ENCODE results near the gene BLACAT1. TPM values are rescaled to one million over a fixed set of nuclear protein-coding genes. Genes with fewer than 3 reads are reported as not detected.

Gene BLACAT1
- total RNA-seq, 4 donors from 2014 or later, result 0.44 TPM; not detected in 3

DNA sequence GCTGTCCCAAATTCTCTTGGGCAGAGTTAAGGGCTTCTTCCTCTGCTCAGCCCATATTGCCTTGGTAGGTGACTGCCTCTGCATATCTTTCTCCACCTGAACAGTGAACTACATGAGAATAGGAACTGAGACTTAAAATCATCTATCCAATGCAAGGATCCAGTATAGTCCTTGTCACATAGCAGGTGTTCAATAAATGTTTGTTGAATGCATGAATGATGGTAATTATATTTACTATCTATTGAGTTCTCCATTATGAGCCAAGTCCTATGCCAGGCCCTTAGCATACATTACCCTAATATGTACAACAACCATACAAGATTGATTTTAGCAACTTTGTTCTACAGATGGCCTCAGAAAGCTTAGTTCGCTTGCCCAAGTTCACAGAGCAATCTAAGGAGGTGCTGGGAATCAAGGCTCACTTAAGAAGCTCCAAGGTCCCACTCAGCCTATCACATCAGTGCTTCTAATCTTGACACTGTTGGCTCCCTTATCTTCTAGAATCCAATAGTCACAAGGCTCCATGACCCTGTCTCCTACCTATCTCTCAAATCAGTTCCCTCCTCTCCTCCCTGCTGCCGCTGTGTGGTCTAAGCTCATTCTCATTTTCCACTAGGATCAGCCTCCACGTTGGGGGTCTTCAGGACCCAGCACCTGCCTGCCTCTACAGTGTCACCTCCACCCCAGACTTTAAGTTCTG, 46.4 kb upstream of the BLACAT1 start:
- no peaks in the 10 kb centered on the region for H3K9me3 ChIP-seq
- H3K27me3 ChIP-seq, result no peaks in the 10 kb centered on the region
- no peaks in the 10 kb centered on the region for H3K36me3 ChIP-seq
- WGBS, 2 donors, result 89 to 93% methylated on average over 3 of the region's 3 CpGs
- peaks cover 0 to 41% (median 9%) of the 10 kb centered on the region in 4 donors for H3K4me1 ChIP-seq
- no peak overlapping the region for H3K4me3 ChIP-seq
- TF ChIP-seq POLR2A (IDR thresholded peaks at IDR 0.05) (no peak), EP300 (IDR thresholded peaks at IDR 0.05) (no peak)
- TF ChIP-seq, protein P1, sequence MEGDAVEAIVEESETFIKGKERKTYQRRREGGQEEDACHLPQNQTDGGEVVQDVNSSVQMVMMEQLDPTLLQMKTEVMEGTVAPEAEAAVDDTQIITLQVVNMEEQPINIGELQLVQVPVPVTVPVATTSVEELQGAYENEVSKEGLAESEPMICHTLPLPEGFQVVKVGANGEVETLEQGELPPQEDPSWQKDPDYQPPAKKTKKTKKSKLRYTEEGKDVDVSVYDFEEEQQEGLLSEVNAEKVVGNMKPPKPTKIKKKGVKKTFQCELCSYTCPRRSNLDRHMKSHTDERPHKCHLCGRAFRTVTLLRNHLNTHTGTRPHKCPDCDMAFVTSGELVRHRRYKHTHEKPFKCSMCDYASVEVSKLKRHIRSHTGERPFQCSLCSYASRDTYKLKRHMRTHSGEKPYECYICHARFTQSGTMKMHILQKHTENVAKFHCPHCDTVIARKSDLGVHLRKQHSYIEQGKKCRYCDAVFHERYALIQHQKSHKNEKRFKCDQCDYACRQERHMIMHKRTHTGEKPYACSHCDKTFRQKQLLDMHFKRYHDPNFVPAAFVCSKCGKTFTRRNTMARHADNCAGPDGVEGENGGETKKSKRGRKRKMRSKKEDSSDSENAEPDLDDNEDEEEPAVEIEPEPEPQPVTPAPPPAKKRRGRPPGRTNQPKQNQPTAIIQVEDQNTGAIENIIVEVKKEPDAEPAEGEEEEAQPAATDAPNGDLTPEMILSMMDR (IDR thresholded peaks at IDR 0.05), result no peak
- H3K27ac ChIP-seq, result no peak overlapping the region
- DNase-seq (ENCODE audit: low spot score in 2 of 2), result no peak

DNA sequence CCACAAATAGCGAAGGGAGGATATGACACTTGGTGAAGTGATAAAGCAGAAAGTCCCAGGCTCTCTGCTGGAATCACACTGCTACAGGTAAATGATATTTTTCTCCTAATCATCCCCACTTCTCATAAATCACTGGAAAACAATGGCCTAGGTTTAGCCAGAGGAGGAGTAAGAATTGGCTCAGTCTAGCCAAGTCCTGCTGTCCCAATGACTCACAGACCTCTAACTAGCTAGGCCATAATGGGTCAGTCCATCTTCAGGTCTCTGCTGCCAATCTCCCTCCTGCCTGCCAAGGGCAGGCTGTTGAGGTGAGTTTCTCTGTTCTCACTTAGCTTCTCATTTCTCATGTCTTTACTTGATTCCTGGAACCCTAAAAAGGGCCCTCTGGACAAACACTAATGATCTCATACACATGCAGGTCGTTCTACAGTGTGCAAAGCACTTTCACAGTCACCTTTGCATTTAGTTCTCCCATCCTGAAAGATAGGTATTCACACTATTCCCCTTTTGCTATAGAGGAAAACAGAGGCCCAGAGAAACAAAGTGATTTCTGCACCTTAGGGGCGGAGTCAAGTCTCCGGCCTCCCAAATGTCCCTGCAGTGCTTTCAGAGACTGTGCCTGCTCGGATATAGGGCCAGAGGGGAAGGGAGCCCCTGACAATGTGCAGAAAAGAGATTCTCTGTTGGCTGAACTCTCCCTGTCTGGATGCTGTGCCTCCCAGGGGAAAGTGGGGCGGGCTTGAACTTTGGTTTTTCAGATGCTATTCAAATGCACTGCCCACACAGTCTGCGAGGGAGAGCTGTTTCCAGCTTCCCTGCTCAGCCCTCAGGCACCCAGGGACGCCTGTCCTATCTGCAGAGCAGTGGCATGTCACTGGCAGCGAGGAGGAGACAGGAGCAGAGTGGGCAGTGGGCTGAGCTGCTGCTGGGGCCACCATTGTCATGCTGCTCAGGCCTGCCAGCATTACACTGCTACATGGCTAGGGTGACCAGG, 44.7 kb upstream of the BLACAT1 start:
- peaks cover 0 to 35% (median 7%) of the 10 kb centered on the region in 4 donors for H3K4me1 ChIP-seq
- H3K4me3 ChIP-seq, result no peak overlapping the region
- H3K27ac ChIP-seq, result peak overlapping the region in 1 of 4 donors; percentile 12
- H3K36me3 ChIP-seq, result no peaks in the 10 kb centered on the region
- H3K27me3 ChIP-seq, result no peaks in the 10 kb centered on the region
- TF ChIP-seq, protein P1 (IDR thresholded peaks at IDR 0.05), result no peak
- TF ChIP-seq EP300 (IDR thresholded peaks at IDR 0.05), result no peak
- TF ChIP-seq POLR2A (IDR thresholded peaks at IDR 0.05), result no peak
- no peak for DNase-seq (ENCODE audit: low spot score in 2 of 2)
- 35 to 43% methylated on average over 9 of the region's 9 CpGs for WGBS, 2 donors
- H3K9me3 ChIP-seq, result no peaks in the 10 kb centered on the region

DNA sequence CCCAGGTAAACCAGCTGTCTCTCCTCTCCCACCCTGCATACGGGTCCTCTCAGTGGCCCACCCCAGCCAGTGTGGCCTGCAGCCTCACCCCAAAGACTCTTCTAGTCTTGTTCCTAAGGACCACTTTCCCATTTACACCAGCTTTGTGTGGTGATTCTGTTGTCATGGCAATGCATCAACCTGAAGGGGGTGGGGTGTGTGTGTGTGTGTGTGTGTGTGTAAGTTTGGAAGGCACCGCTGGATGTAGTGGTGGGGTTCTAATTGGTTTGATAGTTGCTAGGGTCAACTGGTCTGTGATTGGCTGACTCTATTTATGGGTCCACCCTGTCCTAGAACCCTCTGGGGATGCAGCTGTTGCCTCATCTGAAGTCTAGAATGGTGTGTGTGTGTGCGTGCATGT, 43.9 kb upstream of the BLACAT1 start:
- H3K4me1 ChIP-seq, result peaks cover 0 to 28% (median 2%) of the 10 kb centered on the region in 4 donors
- no peak overlapping the region for H3K4me3 ChIP-seq
- WGBS, 2 donors, result 60 to 92% methylated on average over 3 of the region's 3 CpGs
- H3K27ac ChIP-seq, result no peak overlapping the region
- H3K36me3 ChIP-seq, result no peaks in the 10 kb centered on the region
- no peaks in the 10 kb centered on the region for H3K9me3 ChIP-seq
- TF ChIP-seq EP300 (IDR thresholded peaks at IDR 0.05) (no peak), POLR2A (IDR thresholded peaks at IDR 0.05) (no peak)
- TF ChIP-seq, protein P1 (IDR thresholded peaks at IDR 0.05), result no peak
- H3K27me3 ChIP-seq, result no peaks in the 10 kb centered on the region
- DNase-seq (ENCODE audit: low spot score in 2 of 2), result no peak

DNA sequence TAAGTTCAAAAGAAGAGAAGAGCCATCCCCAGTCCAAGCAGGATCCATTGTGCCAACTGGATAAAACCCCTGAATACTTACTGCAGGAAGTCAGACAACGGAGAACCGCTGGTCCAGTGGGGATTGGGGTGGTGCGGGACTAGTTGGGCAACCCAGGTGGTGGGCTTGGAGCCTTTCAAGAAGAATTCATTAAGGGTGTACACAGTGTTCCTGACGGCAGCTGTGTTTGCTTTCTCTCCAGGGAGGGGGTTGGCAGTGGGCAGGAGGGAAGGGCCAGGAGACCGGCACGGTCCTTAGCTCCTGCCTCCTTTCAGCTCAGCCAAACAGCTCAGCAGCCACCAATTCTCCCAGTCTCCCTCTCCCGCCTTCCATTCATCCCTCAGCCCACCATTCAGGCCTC, 41.5 kb upstream of the BLACAT1 start:
- DNase-seq (ENCODE audit: low spot score in 2 of 2), result no peak
- no peaks in the 10 kb centered on the region for H3K36me3 ChIP-seq
- no peak overlapping the region for H3K27ac ChIP-seq
- no peak overlapping the region for H3K4me3 ChIP-seq
- peaks cover 0 to 6% of the 10 kb centered on the region in 2 donors for H3K27me3 ChIP-seq
- WGBS, 2 donors, result 72 to 76% methylated on average over 7 of the region's 7 CpGs
- no peaks in the 10 kb centered on the region for H3K9me3 ChIP-seq
- peaks cover 0 to 34% (median 13%) of the 10 kb centered on the region in 4 donors for H3K4me1 ChIP-seq
- no peak for TF ChIP-seq EP300 (IDR thresholded peaks at IDR 0.05)
- no peak for TF ChIP-seq POLR2A (IDR thresholded peaks at IDR 0.05)
- TF ChIP-seq, protein P1 (IDR thresholded peaks at IDR 0.05), result no peak

Data from tibial nerve (tissue), 4 donors.